ENCODE data around the gene TRIM24.

DNA sequence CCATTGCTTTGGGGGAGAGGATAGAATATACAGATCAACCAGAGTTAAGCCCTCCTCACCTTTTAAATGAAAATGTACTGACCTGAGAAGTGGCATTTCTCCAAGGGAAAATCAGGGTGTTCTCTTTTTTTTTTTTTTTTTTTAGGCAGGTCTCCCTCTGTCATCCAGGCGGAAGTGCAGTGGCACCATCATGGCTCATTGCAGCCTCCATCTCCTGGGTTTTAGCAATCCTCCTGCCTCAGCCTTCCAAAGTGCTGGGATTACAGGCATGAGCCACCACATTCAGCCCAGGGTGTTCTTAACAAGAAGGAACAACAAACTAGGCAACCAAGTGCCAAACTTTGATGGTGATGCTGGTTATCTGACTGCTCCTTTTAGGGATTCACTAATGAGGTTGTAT, 130.1 kb downstream of the TRIM24 start:
- TF ChIP-seq CTCF (IDR thresholded peaks at IDR 0.05) (no peak), EZH2 (IDR thresholded peaks at IDR 0.05) (no peak), EZH2phosphoT487 (IDR thresholded peaks at IDR 0.05) (no peak)

Measured in neural progenitor cell (in vitro differentiated cells).